HG03565 (cell line): Measurements from ENCODE around the gene MAP2K7.
A peak's percentile ranks its signal among the peaks of the same experiment; 100 is the strongest.

Source experiments
- ATAC-seq: cut with Tn5 transposase; IDR thresholded peaks from one replicate; pipeline ENCODE4 v1.9.1; 2021; ENCODE audit warnings: mild to moderate bottlenecking, moderate library complexity; ENCODE audit not compliant: unreplicated experiment

The MAP2K7 gene

GRCh38 chr19:7918615-7919421, 15.1 kb downstream of the MAP2K7 start:
- no peak for ATAC-seq

GRCh38 chr19:7919610-7920518, 16.2 kb downstream of the MAP2K7 start, which contains the start of gene SNAPC2:
SNAPC2 (plus strand) TSS chr19:7920338; CDS start chr19:7920367, 29 bp downstream.
- peak; percentile 50 for ATAC-seq

GRCh38 chr19:7920519-7921301, 17.0 kb downstream of the MAP2K7 start:
- ATAC-seq = peak; percentile 31

GRCh38 chr19:7921302-7921966, 17.8 kb downstream of the MAP2K7 start:
- ATAC-seq = no peak

- ATAC-seq = no peak
Measured at GRCh38 chr19:7921967-7922835, 18.5 kb downstream of the MAP2K7 start.

- no peak for ATAC-seq
Measured at GRCh38 chr19:7922836-7923195, 19.1 kb downstream of the MAP2K7 start.

GRCh38 chr19:7923295-7924191, 19.9 kb downstream of the MAP2K7 start:
- ATAC-seq = no peak

- no peak for ATAC-seq
Measured at GRCh38 chr19:7924241-7924640, 20.6 kb downstream of the MAP2K7 start.

- no peak for ATAC-seq
Measured at GRCh38 chr19:7924651-7925170, 21.0 kb downstream of the MAP2K7 start.

- ATAC-seq = no peak
Measured at GRCh38 chr19:7925171-7925851, 21.6 kb downstream of the MAP2K7 start.

- ATAC-seq = no peak
Measured at GRCh38 chr19:7926021-7926726, 22.5 kb downstream of the MAP2K7 start, which contains the start of gene CTXN1. CTXN1 (minus strand) TSS chr19:7926135; CDS start chr19:7925538, 597 bp downstream.

GRCh38 chr19:7926727-7927604, 23.3 kb downstream of the MAP2K7 start:
- ATAC-seq = no peak

GRCh38 chr19:7927605-7928333, 24.1 kb downstream of the MAP2K7 start:
- no peak for ATAC-seq

GRCh38 chr19:7928334-7928706, 24.6 kb downstream of the MAP2K7 start:
- no peak for ATAC-seq
